Activated T-helper 1 cell treated with anti-CD3 and anti-CD28 coated beads, Interleukin-12 subunit alpha, Interleukin-12 subunit beta, Interleukin-2, Interleukin-4 antibody, amounts not matched to agents 30 ng/mL and 10 ng/mL and 1 ng/mL, durations not matched to agents 14 hours and 24 hours and 36 hours (primary cell): ENCODE results near the gene TRPM3. TPM values are rescaled to one million over a fixed set of nuclear protein-coding genes. Genes with fewer than 3 reads are reported as not detected.
"Not testable (repeated sequence)": the region's sequence is repeated elsewhere in the genome, so short reads cannot be mapped to it uniquely, and the experiment has no call there.

ENCODE experiments used
- DNase-seq: peaks from one replicate; pipeline ENCODE4 v3.0.0; 2021; ENCODE audit warnings: low spot score
- H3K27ac Mint-ChIP-seq: one replicate; pipeline ENCODE4 v1.8.0; 2021; ENCODE audit warnings: mild to moderate bottlenecking, mixed read lengths
- H3K27me3 Mint-ChIP-seq: one replicate; pipeline ENCODE4 v1.8.0; 2022; ENCODE audit warnings: mild to moderate bottlenecking, moderate library complexity, mixed read lengths; ENCODE audit not compliant: insufficient read depth
- H3K36me3 Mint-ChIP-seq: one replicate; pipeline ENCODE4 v1.8.0; 2021; ENCODE audit warnings: low read depth, mixed read lengths
- H3K4me1 Mint-ChIP-seq: one replicate; pipeline ENCODE4 v1.8.0; 2021; ENCODE audit warnings: low read depth, mixed read lengths
- H3K4me3 Mint-ChIP-seq: one replicate; pipeline ENCODE4 v1.8.0; 2021; ENCODE audit warnings: mild to moderate bottlenecking, moderate library complexity, mixed read lengths
- H3K9me3 Mint-ChIP-seq: one replicate; pipeline ENCODE4 v1.8.0; 2021; ENCODE audit warnings: mixed read lengths
- intact Hi-C: fragments of 100-400 bp; cut with micrococcal nuclease; formaldehyde crosslinking; loops from one replicate; pipeline ENCODE4 v1.15.1; 2024
- total RNA-seq: library from RNA; stranded (reverse); gene quantifications from 2 replicates; pipeline ENCODE4 v1.2.3, GENCODE V29; 2022

The TRPM3 gene
- total RNA-seq, 1 donor from 2014 or later: not detected

- intact Hi-C loops: no loop called here
- H3K36me3 Mint-ChIP-seq: no peaks in the 10 kb centered on the region
- H3K9me3 Mint-ChIP-seq: no peaks in the 10 kb centered on the region
- no peaks in the 10 kb centered on the region for H3K27me3 Mint-ChIP-seq
- no peak for DNase-seq
- no peak overlapping the region for H3K4me3 Mint-ChIP-seq
- H3K4me1 Mint-ChIP-seq: no peaks in the 10 kb centered on the region
- no peak overlapping the region for H3K27ac Mint-ChIP-seq
Observed at GRCh38 chr9:70772601-70773000, 348.8 kb downstream of the TRPM3 start.

GRCh38 chr9:70765946-70766345 lies 355.5 kb downstream of the TRPM3 start:
- Mint-ChIP-seq H3K9me3 (no peaks in the 10 kb centered on the region), H3K27me3 (peaks cover 2% of the 10 kb centered on the region), H3K4me1 (no peaks in the 10 kb centered on the region), H3K4me3 (no peak overlapping the region), H3K36me3 (no peaks in the 10 kb centered on the region), H3K27ac (no peak overlapping the region)
- no peak for DNase-seq
- intact Hi-C loops: no loop called here

- no peaks in the 10 kb centered on the region for H3K36me3 Mint-ChIP-seq
- DNase-seq: no peak
- H3K27ac Mint-ChIP-seq: no peak overlapping the region
- intact Hi-C loops: no loop called here
- peaks cover 2% of the 10 kb centered on the region for H3K27me3 Mint-ChIP-seq
- no peaks in the 10 kb centered on the region for H3K9me3 Mint-ChIP-seq
- no peak overlapping the region for H3K4me3 Mint-ChIP-seq
- H3K4me1 Mint-ChIP-seq: no peaks in the 10 kb centered on the region
Observed at GRCh38 chr9:70761139-70761670, 360.2 kb downstream of the TRPM3 start.

- H3K27me3 Mint-ChIP-seq: peaks cover 2% of the 10 kb centered on the region
- no peaks in the 10 kb centered on the region for H3K36me3 Mint-ChIP-seq
- H3K4me3 Mint-ChIP-seq: no peak overlapping the region
- intact Hi-C loops: no loop called here
- no peaks in the 10 kb centered on the region for H3K9me3 Mint-ChIP-seq
- no peak overlapping the region for H3K27ac Mint-ChIP-seq
- H3K4me1 Mint-ChIP-seq: no peaks in the 10 kb centered on the region
- DNase-seq: no peak
Observed at GRCh38 chr9:70760228-70760627, 361.2 kb downstream of the TRPM3 start.

GRCh38 chr9:70753311-70753710 lies 368.1 kb downstream of the TRPM3 start:
- DNase-seq: no peak
- intact Hi-C loops: no loop called here
- peaks cover 4% of the 10 kb centered on the region for H3K27me3 Mint-ChIP-seq
- H3K36me3 Mint-ChIP-seq: no peaks in the 10 kb centered on the region
- H3K4me1 Mint-ChIP-seq: no peaks in the 10 kb centered on the region
- no peak overlapping the region for H3K27ac Mint-ChIP-seq
- H3K4me3 Mint-ChIP-seq: no peak overlapping the region
- H3K9me3 Mint-ChIP-seq: no peaks in the 10 kb centered on the region

- no peak for DNase-seq
- intact Hi-C loops: no loop called here
- peaks cover 2% of the 10 kb centered on the region for H3K27me3 Mint-ChIP-seq
Observed at GRCh38 chr9:70749066-70749465, 372.4 kb downstream of the TRPM3 start.

GRCh38 chr9:70747261-70747718 lies 374.1 kb downstream of the TRPM3 start:
- intact Hi-C loops: loop anchor here (2.0 kb wide), 1 partner anchor 58 kb away; no protein-coding TSS in a partner anchor
- Mint-ChIP-seq H3K36me3 (no peaks in the 10 kb centered on the region), H3K4me1 (no peaks in the 10 kb centered on the region), H3K9me3 (no peaks in the 10 kb centered on the region), H3K4me3 (no peak overlapping the region), H3K27me3 (peaks cover 2% of the 10 kb centered on the region), H3K27ac (no peak overlapping the region)
- DNase-seq: no peak

More at GRCh38 chr9:70749066-70749465, 372.4 kb downstream of the TRPM3 start:
- H3K9me3 Mint-ChIP-seq: no peaks in the 10 kb centered on the region
- no peaks in the 10 kb centered on the region for H3K36me3 Mint-ChIP-seq
- H3K27ac Mint-ChIP-seq: no peak overlapping the region
- no peaks in the 10 kb centered on the region for H3K4me1 Mint-ChIP-seq
- no peak overlapping the region for H3K4me3 Mint-ChIP-seq

GRCh38 chr9:70746760-70747159 lies 374.7 kb downstream of the TRPM3 start:
- DNase-seq: no peak
- H3K4me1 Mint-ChIP-seq: no peaks in the 10 kb centered on the region
- no peaks in the 10 kb centered on the region for H3K9me3 Mint-ChIP-seq
- H3K4me3 Mint-ChIP-seq: no peak overlapping the region
- no peak overlapping the region for H3K27ac Mint-ChIP-seq
- intact Hi-C loops: loop anchor here (2.0 kb wide), 1 partner anchor 58 kb away; no protein-coding TSS in a partner anchor
- no peaks in the 10 kb centered on the region for H3K36me3 Mint-ChIP-seq
- H3K27me3 Mint-ChIP-seq: peaks cover 2% of the 10 kb centered on the region

- no peaks in the 10 kb centered on the region for H3K9me3 Mint-ChIP-seq
- intact Hi-C loops: loop anchor here (2.0 kb wide), 1 partner anchor 58 kb away; no protein-coding TSS in a partner anchor
- no peak overlapping the region for H3K27ac Mint-ChIP-seq
- DNase-seq: no peak
- no peak overlapping the region for H3K4me3 Mint-ChIP-seq
- no peaks in the 10 kb centered on the region for H3K4me1 Mint-ChIP-seq
- H3K27me3 Mint-ChIP-seq: peaks cover 2% of the 10 kb centered on the region
- no peaks in the 10 kb centered on the region for H3K36me3 Mint-ChIP-seq
Observed at GRCh38 chr9:70746316-70746715, 375.1 kb downstream of the TRPM3 start.

- H3K36me3 Mint-ChIP-seq, H3K9me3 Mint-ChIP-seq, DNase-seq, H3K4me3 Mint-ChIP-seq, H3K27ac Mint-ChIP-seq, H3K4me1 Mint-ChIP-seq, H3K27me3 Mint-ChIP-seq, intact Hi-C loops: not testable (repeated sequence)
Observed at GRCh38 chr9:70724794-70725193, 396.6 kb downstream of the TRPM3 start.

GRCh38 chr9:70724025-70724424 lies 397.4 kb downstream of the TRPM3 start:
- H3K4me1 Mint-ChIP-seq, H3K9me3 Mint-ChIP-seq, intact Hi-C loops, H3K36me3 Mint-ChIP-seq, H3K27me3 Mint-ChIP-seq, H3K4me3 Mint-ChIP-seq, H3K27ac Mint-ChIP-seq, DNase-seq: not testable (repeated sequence)

GRCh38 chr9:70706797-70707196 lies 414.6 kb downstream of the TRPM3 start:
- intact Hi-C loops, H3K36me3 Mint-ChIP-seq, H3K9me3 Mint-ChIP-seq, H3K4me3 Mint-ChIP-seq, H3K27ac Mint-ChIP-seq, DNase-seq, H3K4me1 Mint-ChIP-seq, H3K27me3 Mint-ChIP-seq: not testable (repeated sequence)

- Mint-ChIP-seq H3K9me3 (no peaks in the 10 kb centered on the region), H3K27ac (no peak overlapping the region), H3K36me3 (no peaks in the 10 kb centered on the region), H3K4me1 (no peaks in the 10 kb centered on the region), H3K4me3 (no peak overlapping the region), H3K27me3 (no peaks in the 10 kb centered on the region)
- no peak for DNase-seq
- intact Hi-C loops: no loop called here
Observed at GRCh38 chr9:70701163-70701562, 420.3 kb downstream of the TRPM3 start.
